SK-N-SH (cell line): ENCODE data around the gene ARL6IP5. TPM values are rescaled to one million over a fixed set of nuclear protein-coding genes. Genes with fewer than 3 reads are reported as not detected.

ENCODE experiments used
- CTCF ChIA-PET: fragments of 300-600, 350-600 bp; formaldehyde crosslinking; extraction: SDS; loops from one replicate; lab custom pipeline; 2021; lab: Yijun Ruan, JAX
- POLR2A ChIA-PET: fragments of 350-600 bp; sonication (Branson Sonifier 250); formaldehyde crosslinking; extraction: SDS; loops from one replicate; lab custom pipeline; 2020; ENCODE audit warnings: antibody characterized with exemption, inconsistent platforms; lab: Yijun Ruan, JAX
- DNase-seq: peaks from one replicate; pipeline ENCODE4 v3.0.0; 2012
- H2AFZ ChIP-seq: fragments of 200-600 bp; sonication (generic); 2 replicates; pipeline ENCODE4 v1.8.1; 2016; ENCODE audit warnings: antibody characterized with exemption, mild to moderate bottlenecking, low read depth
- H3F3A ChIP-seq: fragments of 200-600 bp; sonication (generic); replicated peaks from 2 replicates; pipeline ENCODE3; 2016; ENCODE audit warnings: antibody characterized with exemption, mild to moderate bottlenecking; ENCODE audit not compliant: insufficient read depth
- H3K27ac ChIP-seq, 2 experiments: fragments of 200-500 bp in 1 of 2; fragments of 200-600 bp in 1 of 2; sonication (Bioruptor generic) in 1 of 2; sonication (generic), shearing (Covaris generic) in 1 of 2; 2 replicates each; pipeline versions ENCODE4 v1.5.1 to v1.6.1; 2014 to 2016; ENCODE audit warnings: low read depth in 2 of 2, inconsistent platforms in 1 of 2, low read length in 1 of 2, mild to moderate bottlenecking in 1 of 2, mixed read lengths in 1 of 2
- H3K27me3 ChIP-seq: fragments of 200-600 bp; sonication (generic), shearing (Covaris generic); 2 replicates; pipeline ENCODE4 v1.6.1; 2016; ENCODE audit warnings: mixed run types; ENCODE audit not compliant: insufficient read depth
- H3K36me3 ChIP-seq, 2 experiments: fragments of 200-500 bp in 1 of 2; fragments of 200-600 bp in 1 of 2; sonication (Bioruptor generic) in 1 of 2; sonication (generic) in 1 of 2; replicated peaks in 1 of 2; 2 replicates each; pipeline versions ENCODE3 to v1.5.1; 2014 to 2016; ENCODE audit warnings: low read length in 1 of 2, mild to moderate bottlenecking in 1 of 2; ENCODE audit not compliant: insufficient read depth in 2 of 2, control insufficient read depth in 1 of 2
- H3K4me1 ChIP-seq, 2 experiments: fragments of 200-500 bp in 1 of 2; fragments of 200-600 bp in 1 of 2; sonication (Bioruptor generic) in 1 of 2; sonication (generic), shearing (Covaris generic) in 1 of 2; 2 replicates each; pipeline versions ENCODE4 v1.5.1 to v1.6.1; 2014 to 2016; ENCODE audit warnings: low read depth in 1 of 2, low read length in 1 of 2, mixed run types in 1 of 2; ENCODE audit not compliant: insufficient read depth in 2 of 2, control insufficient read depth in 1 of 2
- H3K4me2 ChIP-seq: fragments of 200-600 bp; sonication (generic), shearing (Covaris generic); 2 replicates; pipeline ENCODE4 v1.6.1; 2017; ENCODE audit warnings: mixed run types
- H3K4me3 ChIP-seq, 2 experiments: fragments of 200-500 bp in 1 of 2; fragments of 200-600 bp in 1 of 2; sonication (Bioruptor generic) in 1 of 2; sonication (generic), shearing (Covaris generic) in 1 of 2; 2 replicates each; pipeline versions ENCODE4 v1.5.1 to v1.8.1; 2014 to 2016; ENCODE audit warnings: low read depth in 2 of 2, inconsistent platforms in 1 of 2, low read length in 1 of 2, mild to moderate bottlenecking in 1 of 2, mixed read lengths in 1 of 2, moderate library complexity in 1 of 2
- H3K79me2 ChIP-seq: fragments of 200-600 bp; sonication (generic); 2 replicates; pipeline ENCODE4 v1.8.1; 2017; ENCODE audit warnings: mild to moderate bottlenecking; ENCODE audit not compliant: insufficient read depth
- H3K9ac ChIP-seq: fragments of 200-600 bp; sonication (generic); 2 replicates; pipeline ENCODE4 v1.6.1; 2017; ENCODE audit warnings: mixed run types
- H3K9me2 ChIP-seq: fragments of 200-600 bp; sonication (generic); 2 replicates; pipeline ENCODE4 v1.6.1; 2017; ENCODE audit warnings: mixed run types
- H3K9me3 ChIP-seq: fragments of 200-600 bp; sonication (generic); 2 replicates; pipeline ENCODE4 v1.6.1; 2017; ENCODE audit warnings: mixed run types, mild to moderate bottlenecking, moderate library complexity
- H4K20me1 ChIP-seq: fragments of 200-600 bp; sonication (generic); 2 replicates; pipeline ENCODE4 v1.6.1; 2017; ENCODE audit warnings: mild to moderate bottlenecking, mixed run types; ENCODE audit not compliant: insufficient read depth
- EP300 ChIP-seq, 2 experiments: IDR thresholded peaks; 2 replicates each; pipeline versions ENCODE4 v1.4.0 to v1.6.1; 2012; ENCODE audit warnings: borderline replicate concordance in 1 of 2, low read depth in 1 of 2, low read length in 1 of 2
- GABPA ChIP-seq: IDR thresholded peaks from 2 replicates; pipeline ENCODE4 v1.4.0; 2012; ENCODE audit warnings: low read depth, mild to moderate bottlenecking
- GATA2 ChIP-seq: sonication (generic); formaldehyde crosslinking; IDR thresholded peaks from 2 replicates; pipeline ENCODE4 v1.5.0; 2020; ENCODE audit warnings: mild to moderate bottlenecking, missing genetic modification reagents
- JUND ChIP-seq: IDR thresholded peaks from 2 replicates; pipeline ENCODE4 v1.4.0; 2012
- MEF2A ChIP-seq: IDR thresholded peaks from 2 replicates; pipeline ENCODE4 v1.4.0; 2012; ENCODE audit warnings: low read depth, borderline replicate concordance
- NFIC ChIP-seq: IDR thresholded peaks from 2 replicates; pipeline ENCODE4 v1.4.0; 2012; ENCODE audit warnings: borderline replicate concordance
- NRF1 ChIP-seq: IDR thresholded peaks from 2 replicates; pipeline ENCODE4 v1.6.1; 2012; ENCODE audit warnings: low read depth, mild to moderate bottlenecking, low read length
- RCOR1 ChIP-seq: fragments of 150-350 bp; IDR thresholded peaks from 2 replicates; pipeline ENCODE4 v1.6.1; 2017; ENCODE audit warnings: antibody characterized with exemption, low read length
- RFX5 ChIP-seq: IDR thresholded peaks from 2 replicates; pipeline ENCODE4 v1.6.1; 2012; ENCODE audit warnings: mild to moderate bottlenecking, improper control_type of control experiment, low read length
- SIN3A ChIP-seq: IDR thresholded peaks from 2 replicates; pipeline ENCODE4 v1.6.1; 2012; ENCODE audit warnings: low read depth, mild to moderate bottlenecking, low read length, moderate library complexity, borderline replicate concordance
- SMC3 ChIP-seq: IDR thresholded peaks from 2 replicates; pipeline ENCODE4 v1.6.1; 2012; ENCODE audit warnings: low read depth, low read length, improper control_type of control experiment
- WGBS: methylation state at CpG from one replicate; pipeline ENCODE4 v1.1.6; 2017; ENCODE audit warnings: low lambda C conversion rate; 5-methylcytosine and 5-hydroxymethylcytosine counted together
- polyA plus RNA-seq, 3 experiments: library from polyadenylated mRNA; depleted of rRNA; stranded (reverse); fragments of >200 nt; gene quantifications; 2 replicates each; pipeline ENCODE4 v1.2.3, GENCODE V29; 2012
- TF ChIP-seq, protein P1 (sequence below): fragments of 150-350 bp; IDR thresholded peaks from 2 replicates; pipeline ENCODE4 v1.6.1; 2016; ENCODE audit warnings: mild to moderate bottlenecking, low read depth, low read length
- TF ChIP-seq, protein P2 (sequence below): fragments of 150-350 bp; IDR thresholded peaks from 2 replicates; pipeline ENCODE4 v1.6.1; 2017; ENCODE audit warnings: antibody characterized with exemption, low read length, low read depth, borderline replicate concordance
- TF ChIP-seq, protein P3 (sequence below): IDR thresholded peaks from 2 replicates; pipeline ENCODE4 v1.6.1; 2012; ENCODE audit warnings: mild to moderate bottlenecking, low read depth, low read length, moderate library complexity
- TF ChIP-seq, protein P4 (sequence below): IDR thresholded peaks from 2 replicates; pipeline ENCODE4 v1.4.0; 2012; ENCODE audit warnings: low read depth, borderline replicate concordance

The ARL6IP5 gene
- polyA plus RNA-seq, 1 of the 3 experiments (the other 2 are of a cell fraction), result 64.6 TPM

DNA sequence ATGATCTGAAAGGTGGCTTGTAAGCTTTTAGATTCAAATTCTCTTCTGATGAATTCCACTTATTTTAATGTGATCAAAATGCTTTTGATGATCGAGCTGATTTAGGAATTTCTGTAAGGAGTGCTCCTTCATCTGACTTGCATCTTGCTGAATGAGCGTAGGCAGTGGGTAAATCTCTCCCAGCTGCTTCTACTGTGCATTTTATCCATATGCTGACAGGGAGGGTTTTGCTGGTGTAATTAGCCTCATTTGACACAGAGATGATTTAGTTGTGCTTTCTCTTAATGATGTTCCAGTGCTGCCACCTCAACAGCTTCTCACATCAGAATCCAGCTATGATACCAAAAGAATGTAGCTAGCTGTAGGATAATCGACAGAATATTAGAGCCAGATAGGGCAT is 41.5 kb downstream of the ARL6IP5 start:
- no peak overlapping the region for H2AFZ ChIP-seq
- H4K20me1 ChIP-seq, result no peaks in the 10 kb centered on the region
- no peaks in the 10 kb centered on the region for H3F3A ChIP-seq
- H3K9me3 ChIP-seq, result no peaks in the 10 kb centered on the region
- ChIA-PET POLR2A (no interaction called here), CTCF (interaction anchor here (1.1 to 1.6 kb wide), 4 partner anchors 36 to 300 kb away, joined by 3 to 5 read pairs (median 4); no protein-coding TSS in a partner anchor)
- H3K4me1 ChIP-seq, result no peaks in the 10 kb centered on the region
- 76% methylated on average over 3 of the region's 3 CpGs for WGBS
- no peak overlapping the region for H3K9ac ChIP-seq
- TF ChIP-seq NFIC, result no peak
- no peak for TF ChIP-seq MEF2A
- TF ChIP-seq RCOR1, result no peak
- no peak for TF ChIP-seq NRF1
- TF ChIP-seq SIN3A, result no peak
- TF ChIP-seq GABPA, result no peak
- TF ChIP-seq JUND, result no peak
- TF ChIP-seq, protein P1, sequence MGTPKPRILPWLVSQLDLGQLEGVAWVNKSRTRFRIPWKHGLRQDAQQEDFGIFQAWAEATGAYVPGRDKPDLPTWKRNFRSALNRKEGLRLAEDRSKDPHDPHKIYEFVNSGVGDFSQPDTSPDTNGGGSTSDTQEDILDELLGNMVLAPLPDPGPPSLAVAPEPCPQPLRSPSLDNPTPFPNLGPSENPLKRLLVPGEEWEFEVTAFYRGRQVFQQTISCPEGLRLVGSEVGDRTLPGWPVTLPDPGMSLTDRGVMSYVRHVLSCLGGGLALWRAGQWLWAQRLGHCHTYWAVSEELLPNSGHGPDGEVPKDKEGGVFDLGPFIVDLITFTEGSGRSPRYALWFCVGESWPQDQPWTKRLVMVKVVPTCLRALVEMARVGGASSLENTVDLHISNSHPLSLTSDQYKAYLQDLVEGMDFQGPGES, result no peak
- no peak for TF ChIP-seq EP300 (IDR thresholded peaks at IDR 0.05; ENCODE audit: borderline replicate concordance in 1 of 2, low read depth in 1 of 2, low read length in 1 of 2)
- no peak for TF ChIP-seq SMC3
- TF ChIP-seq, protein P2, sequence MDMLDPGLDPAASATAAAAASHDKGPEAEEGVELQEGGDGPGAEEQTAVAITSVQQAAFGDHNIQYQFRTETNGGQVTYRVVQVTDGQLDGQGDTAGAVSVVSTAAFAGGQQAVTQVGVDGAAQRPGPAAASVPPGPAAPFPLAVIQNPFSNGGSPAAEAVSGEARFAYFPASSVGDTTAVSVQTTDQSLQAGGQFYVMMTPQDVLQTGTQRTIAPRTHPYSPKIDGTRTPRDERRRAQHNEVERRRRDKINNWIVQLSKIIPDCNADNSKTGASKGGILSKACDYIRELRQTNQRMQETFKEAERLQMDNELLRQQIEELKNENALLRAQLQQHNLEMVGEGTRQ, result no peak
- TF ChIP-seq, protein P3, sequence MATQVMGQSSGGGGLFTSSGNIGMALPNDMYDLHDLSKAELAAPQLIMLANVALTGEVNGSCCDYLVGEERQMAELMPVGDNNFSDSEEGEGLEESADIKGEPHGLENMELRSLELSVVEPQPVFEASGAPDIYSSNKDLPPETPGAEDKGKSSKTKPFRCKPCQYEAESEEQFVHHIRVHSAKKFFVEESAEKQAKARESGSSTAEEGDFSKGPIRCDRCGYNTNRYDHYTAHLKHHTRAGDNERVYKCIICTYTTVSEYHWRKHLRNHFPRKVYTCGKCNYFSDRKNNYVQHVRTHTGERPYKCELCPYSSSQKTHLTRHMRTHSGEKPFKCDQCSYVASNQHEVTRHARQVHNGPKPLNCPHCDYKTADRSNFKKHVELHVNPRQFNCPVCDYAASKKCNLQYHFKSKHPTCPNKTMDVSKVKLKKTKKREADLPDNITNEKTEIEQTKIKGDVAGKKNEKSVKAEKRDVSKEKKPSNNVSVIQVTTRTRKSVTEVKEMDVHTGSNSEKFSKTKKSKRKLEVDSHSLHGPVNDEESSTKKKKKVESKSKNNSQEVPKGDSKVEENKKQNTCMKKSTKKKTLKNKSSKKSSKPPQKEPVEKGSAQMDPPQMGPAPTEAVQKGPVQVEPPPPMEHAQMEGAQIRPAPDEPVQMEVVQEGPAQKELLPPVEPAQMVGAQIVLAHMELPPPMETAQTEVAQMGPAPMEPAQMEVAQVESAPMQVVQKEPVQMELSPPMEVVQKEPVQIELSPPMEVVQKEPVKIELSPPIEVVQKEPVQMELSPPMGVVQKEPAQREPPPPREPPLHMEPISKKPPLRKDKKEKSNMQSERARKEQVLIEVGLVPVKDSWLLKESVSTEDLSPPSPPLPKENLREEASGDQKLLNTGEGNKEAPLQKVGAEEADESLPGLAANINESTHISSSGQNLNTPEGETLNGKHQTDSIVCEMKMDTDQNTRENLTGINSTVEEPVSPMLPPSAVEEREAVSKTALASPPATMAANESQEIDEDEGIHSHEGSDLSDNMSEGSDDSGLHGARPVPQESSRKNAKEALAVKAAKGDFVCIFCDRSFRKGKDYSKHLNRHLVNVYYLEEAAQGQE, result no peak
- TF ChIP-seq, protein P4, sequence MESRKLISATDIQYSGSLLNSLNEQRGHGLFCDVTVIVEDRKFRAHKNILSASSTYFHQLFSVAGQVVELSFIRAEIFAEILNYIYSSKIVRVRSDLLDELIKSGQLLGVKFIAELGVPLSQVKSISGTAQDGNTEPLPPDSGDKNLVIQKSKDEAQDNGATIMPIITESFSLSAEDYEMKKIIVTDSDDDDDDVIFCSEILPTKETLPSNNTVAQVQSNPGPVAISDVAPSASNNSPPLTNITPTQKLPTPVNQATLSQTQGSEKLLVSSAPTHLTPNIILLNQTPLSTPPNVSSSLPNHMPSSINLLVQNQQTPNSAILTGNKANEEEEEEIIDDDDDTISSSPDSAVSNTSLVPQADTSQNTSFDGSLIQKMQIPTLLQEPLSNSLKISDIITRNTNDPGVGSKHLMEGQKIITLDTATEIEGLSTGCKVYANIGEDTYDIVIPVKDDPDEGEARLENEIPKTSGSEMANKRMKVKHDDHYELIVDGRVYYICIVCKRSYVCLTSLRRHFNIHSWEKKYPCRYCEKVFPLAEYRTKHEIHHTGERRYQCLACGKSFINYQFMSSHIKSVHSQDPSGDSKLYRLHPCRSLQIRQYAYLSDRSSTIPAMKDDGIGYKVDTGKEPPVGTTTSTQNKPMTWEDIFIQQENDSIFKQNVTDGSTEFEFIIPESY, result no peak
- TF ChIP-seq GATA2 (CRISPR knock-in tag), result no peak
- no peak for TF ChIP-seq RFX5
- H3K27ac ChIP-seq, result no peak overlapping the region
- no peaks in the 10 kb centered on the region for H3K9me2 ChIP-seq
- H3K36me3 ChIP-seq, result no peaks in the 10 kb centered on the region
- H3K4me3 ChIP-seq, result no peak overlapping the region
- no peak overlapping the region for H3K4me2 ChIP-seq
- no peaks in the 10 kb centered on the region for H3K79me2 ChIP-seq
- H3K27me3 ChIP-seq, result no peaks in the 10 kb centered on the region
- no peak for DNase-seq
